ENCODE results near the gene NRGN. TPM values are rescaled to one million over a fixed set of nuclear protein-coding genes. Genes with fewer than 3 reads are reported as not detected.

The NRGN gene
- total RNA-seq, 2 experiments from 2014 or later = 6.8 to 16.9 TPM

- H3K9me3 ChIP-seq (ENCODE audit: low read length) = no peaks in the 10 kb centered on the region
- intact Hi-C loops (cut with micrococcal nuclease; ENCODE audit: unreplicated experiment) = no loop called here
- ChIA-PET CTCF (ENCODE audit: unreplicated experiment) (no interaction called here), POLR2A (interaction anchor here (1.0 kb wide), 1 partner anchor 10 kb away, joined by 8 read pairs; no protein-coding TSS in a partner anchor)
- no peaks in the 10 kb centered on the region for H3K9me2 ChIP-seq (ENCODE audit: insufficient read depth, low read length)
- H3K79me2 ChIP-seq (ENCODE audit: insufficient read depth, low read depth, low read length) = peaks cover 34% of the 10 kb centered on the region
- no peaks in the 10 kb centered on the region for H3K36me3 ChIP-seq (ENCODE audit: insufficient read depth, low read length)
- no peak for DNase-seq (ENCODE audit: low spot score)
- no peak overlapping the region for H3K4me3 ChIP-seq (ENCODE audit: low read depth, low read length, poor library complexity, severe bottlenecking)
- 0 out of 2 replicates have a peak, but pooled peaks cover 19% of the 10 kb centered on the region for H4K20me1 ChIP-seq (ENCODE audit: insufficient read depth, low read length)
- peaks cover 8% of the 10 kb centered on the region for H3K4me1 ChIP-seq (ENCODE audit: insufficient read depth, low read length, poor library complexity, severe bottlenecking)
- no peak overlapping the region for H3K27ac ChIP-seq (ENCODE audit: low read depth, low read length, poor library complexity, severe bottlenecking)
- no peak overlapping the region for H2AFZ ChIP-seq (ENCODE audit: low read length)
- H3K4me2 ChIP-seq (ENCODE audit: low read length) = no peak overlapping the region
- no peak for TF ChIP-seq CTCF (conservative IDR thresholded peaks at IDR 0.05; ENCODE audit: low read length)
- no peak for TF ChIP-seq EZH2phosphoT487 (IDR thresholded peaks at IDR 0.05; ENCODE audit: borderline replicate concordance, low read depth, low read length)
- BruUV-seq (replicated peaks) = no TSS peak
Measured at GRCh38 chr11:124788521-124788920, 48.8 kb downstream of the NRGN start.

GRCh38 chr11:124791626-124792341 lies 52.0 kb downstream of the NRGN start:
- H3K9me2 ChIP-seq (ENCODE audit: insufficient read depth, low read length) = no peaks in the 10 kb centered on the region
- H3K4me2 ChIP-seq (ENCODE audit: low read length) = no peak overlapping the region
- H4K20me1 ChIP-seq (ENCODE audit: insufficient read depth, low read length) = 0 out of 2 replicates have a peak, but pooled peaks cover 20% of the 10 kb centered on the region
- no peak overlapping the region for H2AFZ ChIP-seq (ENCODE audit: low read length)
- H3K9me3 ChIP-seq (ENCODE audit: low read length) = no peaks in the 10 kb centered on the region
- no peak overlapping the region for H3K27ac ChIP-seq (ENCODE audit: low read depth, low read length, poor library complexity, severe bottlenecking)
- ChIA-PET POLR2A (interaction anchor here (0.9 kb wide), 1 partner anchor 168 kb away, joined by 4 read pairs; no protein-coding TSS in a partner anchor), CTCF (ENCODE audit: unreplicated experiment) (interaction anchor here (1.6 kb wide), 1 partner anchor 28 kb away, joined by 3 read pairs; no protein-coding TSS in a partner anchor)
- no TSS peak for BruUV-seq (replicated peaks)
- no peak for DNase-seq (ENCODE audit: low spot score)
- H3K36me3 ChIP-seq (ENCODE audit: insufficient read depth, low read length) = no peaks in the 10 kb centered on the region
- peaks cover 14% of the 10 kb centered on the region for H3K4me1 ChIP-seq (ENCODE audit: insufficient read depth, low read length, poor library complexity, severe bottlenecking)
- intact Hi-C loops (cut with micrococcal nuclease; ENCODE audit: unreplicated experiment) = no loop called here
- H3K79me2 ChIP-seq (ENCODE audit: insufficient read depth, low read depth, low read length) = peaks cover 62% of the 10 kb centered on the region; the same call in 1 of the 2 replicates
- H3K4me3 ChIP-seq (ENCODE audit: low read depth, low read length, poor library complexity, severe bottlenecking) = no peak overlapping the region
- TF ChIP-seq EZH2phosphoT487 (IDR thresholded peaks at IDR 0.05; ENCODE audit: borderline replicate concordance, low read depth, low read length) (no peak), CTCF (conservative IDR thresholded peaks at IDR 0.05; ENCODE audit: low read length) (no peak)

Measured in OCI-LY7 (cell line).